Suprapubic skin (tissue), 3 donors: ENCODE measurements around the gene POMT2.

ENCODE experiments used
- POLR2AphosphoS5 ChIP-seq, 3 donors: sonication (generic); formaldehyde crosslinking; IDR thresholded peaks; one replicate each; pipeline ENCODE4 v1.6.1; 2017; ENCODE audit warnings: antibody characterized with exemption in 3 of 3
- TF ChIP-seq, protein P1 (sequence below), 2 donors: fragments of 200-600 bp in 1 of 2; fragments of 450-650 bp in 1 of 2; sonication (generic) in 1 of 2; IDR thresholded peaks; one replicate each; pipeline ENCODE4 v1.5.1; 2016 to 2019; ENCODE audit warnings: antibody characterized with exemption in 2 of 2, mild to moderate bottlenecking in 1 of 2, moderate library complexity in 1 of 2

DNA sequence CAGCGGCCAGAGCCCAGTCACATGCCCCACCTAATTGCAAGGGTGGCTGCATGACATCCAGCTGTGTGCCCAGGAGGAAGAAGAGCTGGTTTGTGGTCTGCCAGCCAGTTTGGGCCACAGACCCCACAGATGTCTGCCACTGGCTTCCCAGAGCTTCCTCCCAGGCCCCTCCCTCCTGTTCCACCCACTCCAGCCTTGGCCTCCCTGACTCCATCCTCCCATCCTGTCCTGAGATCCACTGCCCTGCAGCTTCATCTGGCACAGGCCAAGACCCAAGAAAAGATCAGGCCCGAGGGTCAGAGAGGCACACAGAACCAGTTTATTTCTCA is 55.5 kb downstream of the POMT2 start:
- TF ChIP-seq, protein P1, sequence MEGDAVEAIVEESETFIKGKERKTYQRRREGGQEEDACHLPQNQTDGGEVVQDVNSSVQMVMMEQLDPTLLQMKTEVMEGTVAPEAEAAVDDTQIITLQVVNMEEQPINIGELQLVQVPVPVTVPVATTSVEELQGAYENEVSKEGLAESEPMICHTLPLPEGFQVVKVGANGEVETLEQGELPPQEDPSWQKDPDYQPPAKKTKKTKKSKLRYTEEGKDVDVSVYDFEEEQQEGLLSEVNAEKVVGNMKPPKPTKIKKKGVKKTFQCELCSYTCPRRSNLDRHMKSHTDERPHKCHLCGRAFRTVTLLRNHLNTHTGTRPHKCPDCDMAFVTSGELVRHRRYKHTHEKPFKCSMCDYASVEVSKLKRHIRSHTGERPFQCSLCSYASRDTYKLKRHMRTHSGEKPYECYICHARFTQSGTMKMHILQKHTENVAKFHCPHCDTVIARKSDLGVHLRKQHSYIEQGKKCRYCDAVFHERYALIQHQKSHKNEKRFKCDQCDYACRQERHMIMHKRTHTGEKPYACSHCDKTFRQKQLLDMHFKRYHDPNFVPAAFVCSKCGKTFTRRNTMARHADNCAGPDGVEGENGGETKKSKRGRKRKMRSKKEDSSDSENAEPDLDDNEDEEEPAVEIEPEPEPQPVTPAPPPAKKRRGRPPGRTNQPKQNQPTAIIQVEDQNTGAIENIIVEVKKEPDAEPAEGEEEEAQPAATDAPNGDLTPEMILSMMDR (IDR thresholded peaks at IDR 0.05), result no peak
- TF ChIP-seq POLR2AphosphoS5 (IDR thresholded peaks at IDR 0.05), result no peak
